Measurements from ENCODE around the gene NFKBIE.

NFKBIE gene

GRCh38 chr6:44230034-44230675, 35.2 kb downstream of the NFKBIE start:
- Histone ChIP-seq H3K9ac (ENCODE audit: low read depth, low read length, poor library complexity, severe bottlenecking) (no peak overlapping the region), H3K4me2 (ENCODE audit: low read depth, low read length, poor library complexity, severe bottlenecking) (no peak overlapping the region), H4K20me1 (ENCODE audit: insufficient read depth, low read length, poor library complexity, severe bottlenecking) (no peaks in the 10 kb centered on the region), H3K27me3 (ENCODE audit: insufficient read depth, low read length, poor library complexity, severe bottlenecking) (no peaks in the 10 kb centered on the region), H3K79me2 (ENCODE audit: insufficient read depth, low read length) (peaks cover 23% of the 10 kb centered on the region; the same call in 1 of the 2 replicates), H3K36me3 (ENCODE audit: insufficient read depth, low read length) (peaks cover 5% of the 10 kb centered on the region; the same call in 1 of the 2 replicates), H3K9me3 (ENCODE audit: insufficient read depth, low read depth, low read length) (no peaks in the 10 kb centered on the region), H2AFZ (ENCODE audit: low read length) (no peak overlapping the region), H3F3A (ENCODE audit: low read depth) (no peaks in the 10 kb centered on the region), H3K4me3 (ENCODE audit: low read length, poor library complexity, severe bottlenecking) (no peak overlapping the region), H3K4me1 (ENCODE audit: insufficient read depth, low read length, poor library complexity, severe bottlenecking) (peaks cover 12% of the 10 kb centered on the region), H3K9me2 (replicated peaks; ENCODE audit: low read depth, low read length) (no peaks in the 10 kb centered on the region)
- TF ChIP-seq CTCF (conservative IDR thresholded peaks at IDR 0.05; ENCODE audit: low read length) (no peak), EZH2phosphoT487 (IDR thresholded peaks at IDR 0.05; ENCODE audit: borderline replicate concordance) (no peak)

GRCh38 chr6:44229376-44230033, 35.8 kb downstream of the NFKBIE start:
- no peak overlapping the region for H2AFZ ChIP-seq (ENCODE audit: low read length)
- H3K9me2 ChIP-seq (replicated peaks; ENCODE audit: low read depth, low read length), result no peaks in the 10 kb centered on the region
- no peak overlapping the region for H3K9ac ChIP-seq (ENCODE audit: low read depth, low read length, poor library complexity, severe bottlenecking)
- peaks cover 16% of the 10 kb centered on the region for H3K4me1 ChIP-seq (ENCODE audit: insufficient read depth, low read length, poor library complexity, severe bottlenecking)
- no peaks in the 10 kb centered on the region for H3K27me3 ChIP-seq (ENCODE audit: insufficient read depth, low read length, poor library complexity, severe bottlenecking)
- H3K4me3 ChIP-seq (ENCODE audit: low read length, poor library complexity, severe bottlenecking), result no peak overlapping the region
- H3K9me3 ChIP-seq (ENCODE audit: insufficient read depth, low read depth, low read length), result no peaks in the 10 kb centered on the region
- H3K36me3 ChIP-seq (ENCODE audit: insufficient read depth, low read length), result peaks cover 5% of the 10 kb centered on the region; the same call in 1 of the 2 replicates
- H4K20me1 ChIP-seq (ENCODE audit: insufficient read depth, low read length, poor library complexity, severe bottlenecking), result no peaks in the 10 kb centered on the region
- H3F3A ChIP-seq (ENCODE audit: low read depth), result no peaks in the 10 kb centered on the region
- H3K79me2 ChIP-seq (ENCODE audit: insufficient read depth, low read length), result peaks cover 30% of the 10 kb centered on the region
- no peak overlapping the region for H3K4me2 ChIP-seq (ENCODE audit: low read depth, low read length, poor library complexity, severe bottlenecking)
- TF ChIP-seq CTCF (conservative IDR thresholded peaks at IDR 0.05; ENCODE audit: low read length), result no peak
- TF ChIP-seq EZH2phosphoT487 (IDR thresholded peaks at IDR 0.05; ENCODE audit: borderline replicate concordance), result no peak

DNA sequence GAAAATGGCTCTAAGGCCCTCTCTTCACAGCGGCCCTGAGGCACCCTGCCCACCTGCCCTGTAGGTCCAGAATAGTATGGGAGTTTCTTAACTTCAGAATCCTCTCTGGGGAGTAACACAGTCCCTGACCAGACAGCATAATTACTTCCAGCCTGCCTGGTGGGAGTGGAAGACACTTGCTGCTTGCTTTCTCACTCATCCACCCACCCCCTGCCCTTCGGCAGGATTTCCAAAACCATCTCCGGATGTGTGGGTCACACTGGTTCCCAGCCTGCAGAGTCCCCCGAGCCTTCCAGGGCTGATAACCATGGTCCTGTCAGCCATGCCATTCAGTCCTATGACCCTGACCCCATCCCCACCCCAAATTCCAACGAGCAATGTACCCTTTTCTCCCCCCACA, 36.5 kb downstream of the NFKBIE start:
- TF ChIP-seq CTCF (conservative IDR thresholded peaks at IDR 0.05; ENCODE audit: low read length), result no peak
- TF ChIP-seq EZH2phosphoT487 (IDR thresholded peaks at IDR 0.05; ENCODE audit: borderline replicate concordance), result no peak
- Histone ChIP-seq H3K4me3 (ENCODE audit: low read length, poor library complexity, severe bottlenecking) (no peak overlapping the region), H3K27me3 (ENCODE audit: insufficient read depth, low read length, poor library complexity, severe bottlenecking) (no peaks in the 10 kb centered on the region), H3K36me3 (ENCODE audit: insufficient read depth, low read length) (peaks cover 5% of the 10 kb centered on the region; the same call in 1 of the 2 replicates), H3K9ac (ENCODE audit: low read depth, low read length, poor library complexity, severe bottlenecking) (no peak overlapping the region), H3F3A (ENCODE audit: low read depth) (no peaks in the 10 kb centered on the region), H2AFZ (ENCODE audit: low read length) (no peak overlapping the region), H3K4me1 (ENCODE audit: insufficient read depth, low read length, poor library complexity, severe bottlenecking) (peaks cover 21% of the 10 kb centered on the region), H3K4me2 (ENCODE audit: low read depth, low read length, poor library complexity, severe bottlenecking) (no peak overlapping the region), H4K20me1 (ENCODE audit: insufficient read depth, low read length, poor library complexity, severe bottlenecking) (no peaks in the 10 kb centered on the region), H3K9me2 (replicated peaks; ENCODE audit: low read depth, low read length) (no peaks in the 10 kb centered on the region), H3K9me3 (ENCODE audit: insufficient read depth, low read depth, low read length) (no peaks in the 10 kb centered on the region), H3K79me2 (ENCODE audit: insufficient read depth, low read length) (peaks cover 34% of the 10 kb centered on the region)
